Endometrial microvascular endothelial cells (primary cell): ENCODE measurements around the gene LETM1. TPM values are rescaled to one million over a fixed set of nuclear protein-coding genes. Genes with fewer than 3 reads are reported as not detected.

Experiments used
- in situ Hi-C: cut with HindIII; loops from 2 replicates; pipeline ENCODE4 v1.10.0; 2017; ENCODE audit warnings: low sequenced_read_pairs, low pct_unique_long_range_greater_than_20kb; ENCODE audit errors: inconsistent ontology term
- total RNA-seq: library from RNA; depleted of rRNA; stranded (reverse); fragments of >200 nt; gene quantifications from one replicate; pipeline ENCODE4 v1.2.3, GENCODE V29; 2015; ENCODE audit errors: inconsistent ontology term

LETM1 gene
- total RNA-seq, 1 donor from 2014 or later = 53.4 TPM

- in situ Hi-C loops = no loop called here
These were observed 21.7 kb downstream of the LETM1 start for GRCh38 chr4:1834047-1834775.

GRCh38 chr4:1833307-1834046 is 22.5 kb downstream of the LETM1 start:
- in situ Hi-C loops = no loop called here

- in situ Hi-C loops = no loop called here
These were observed 23.3 kb downstream of the LETM1 start for GRCh38 chr4:1832690-1833089.

GRCh38 chr4:1831331-1831730 is 24.6 kb downstream of the LETM1 start:
- in situ Hi-C loops = no loop called here

GRCh38 chr4:1830642-1831228 is 25.2 kb downstream of the LETM1 start:
- in situ Hi-C loops = no loop called here

- in situ Hi-C loops = no loop called here
These were observed 25.7 kb downstream of the LETM1 start for GRCh38 chr4:1830234-1830633.

- in situ Hi-C loops = no loop called here
These were observed 29.2 kb downstream of the LETM1 start for GRCh38 chr4:1826531-1827350.

GRCh38 chr4:1825326-1825725 is 30.6 kb downstream of the LETM1 start:
- in situ Hi-C loops = no loop called here

GRCh38 chr4:1824746-1825145 is 31.2 kb downstream of the LETM1 start:
- in situ Hi-C loops = no loop called here

GRCh38 chr4:1823545-1823932 is 32.4 kb downstream of the LETM1 start:
- in situ Hi-C loops = no loop called here

GRCh38 chr4:1822568-1823544 is 33.1 kb downstream of the LETM1 start:
- in situ Hi-C loops = no loop called here

GRCh38 chr4:1821679-1822567 is 34.0 kb downstream of the LETM1 start:
- in situ Hi-C loops = no loop called here

- in situ Hi-C loops = no loop called here
These were observed 36.1 kb downstream of the LETM1 start for GRCh38 chr4:1819816-1820215.

- in situ Hi-C loops = no loop called here
These were observed 36.7 kb downstream of the LETM1 start for GRCh38 chr4:1819284-1819683.

- in situ Hi-C loops = no loop called here
These were observed 39.7 kb downstream of the LETM1 start for GRCh38 chr4:1815997-1816860.
